CD4-positive, alpha-beta T cell treated with Interleukin-10 for 1 hour (primary cell): ENCODE results near the gene ITGB2.
"Not testable (repeated sequence)": the region's sequence is repeated elsewhere in the genome, so short reads cannot be mapped to it uniquely, and the experiment has no call there.

ENCODE experiments used
- DNase-seq: peaks from one replicate; pipeline ENCODE4 v3.0.0-alpha.2; 2020

ITGB2 gene

DNA sequence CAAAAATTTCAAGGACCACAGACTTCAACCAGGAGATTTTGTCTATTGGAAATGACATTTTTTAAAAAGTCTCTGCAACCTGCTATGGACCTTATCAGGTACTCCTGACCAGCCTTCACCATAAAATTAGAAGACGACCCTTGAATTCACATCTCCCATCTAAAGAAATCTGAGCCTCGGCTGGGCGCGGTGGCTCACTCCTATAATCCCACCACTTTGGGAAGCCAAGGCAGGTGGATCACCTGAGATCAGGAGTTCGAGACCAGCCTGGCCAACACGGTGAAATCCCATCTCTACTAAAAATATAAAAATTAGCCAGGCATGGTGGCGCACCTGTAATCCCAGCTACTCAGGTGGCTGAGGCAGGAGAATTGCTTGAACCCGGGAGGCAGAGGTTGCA, 41.5 kb downstream of the ITGB2 start:
- DNase-seq: not testable (repeated sequence)

GRCh38 chr21:44878053-44878982, 42.4 kb downstream of the ITGB2 start:
- no peak for DNase-seq

DNA sequence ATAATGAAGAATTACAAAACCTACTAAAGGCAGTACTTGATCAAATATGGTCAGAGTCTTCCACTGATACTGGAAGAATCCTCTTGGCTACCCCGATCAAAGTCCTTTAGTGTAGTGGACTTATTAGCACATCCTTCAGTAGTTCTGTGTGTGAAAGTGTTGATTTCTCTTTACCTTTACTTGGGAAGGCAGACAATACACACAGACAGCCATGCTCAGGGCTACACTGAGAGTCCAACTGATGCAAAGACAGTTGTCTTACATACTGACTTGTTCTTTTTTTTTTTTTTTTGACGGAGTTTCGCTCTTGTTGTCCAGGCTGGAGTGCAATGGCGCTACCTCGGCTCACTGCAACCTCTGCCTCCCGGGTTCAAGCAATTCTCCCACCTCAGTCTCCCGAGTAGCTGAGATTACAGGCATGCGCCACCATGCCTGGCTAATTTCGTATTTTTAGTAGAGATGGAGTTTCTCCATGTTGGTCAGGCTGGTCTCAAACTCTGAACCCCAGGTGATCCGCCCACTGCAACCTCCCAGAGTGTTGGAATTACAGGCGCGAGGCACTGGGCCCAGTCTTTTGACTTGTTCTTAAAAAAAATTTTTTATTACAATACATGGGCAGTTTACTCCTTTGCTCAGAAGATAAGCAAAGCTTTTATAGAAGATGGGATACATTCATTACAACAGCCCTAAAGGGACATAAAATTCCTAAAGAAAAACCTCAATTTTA, 43.7 kb downstream of the ITGB2 start:
- no peak for DNase-seq

DNA sequence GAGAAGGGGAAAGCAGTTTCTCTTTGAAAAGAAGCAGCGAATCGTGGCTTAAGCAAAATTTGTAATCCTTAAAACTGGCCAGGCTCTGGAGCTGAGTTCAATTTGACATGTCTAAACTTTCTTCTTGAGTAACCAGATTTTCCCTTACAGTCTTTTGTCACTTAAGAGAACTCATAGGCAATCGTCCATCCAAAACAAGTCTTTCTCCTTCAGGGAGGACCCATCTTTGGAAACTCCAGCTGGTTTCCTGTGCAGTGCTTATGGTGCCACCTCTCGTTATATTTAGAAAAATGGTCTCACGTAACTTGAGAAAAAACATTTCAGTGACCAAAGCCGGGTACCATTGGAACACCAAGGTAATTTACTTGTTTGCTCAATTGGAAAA, 45.4 kb downstream of the ITGB2 start:
- DNase-seq: no peak

DNA sequence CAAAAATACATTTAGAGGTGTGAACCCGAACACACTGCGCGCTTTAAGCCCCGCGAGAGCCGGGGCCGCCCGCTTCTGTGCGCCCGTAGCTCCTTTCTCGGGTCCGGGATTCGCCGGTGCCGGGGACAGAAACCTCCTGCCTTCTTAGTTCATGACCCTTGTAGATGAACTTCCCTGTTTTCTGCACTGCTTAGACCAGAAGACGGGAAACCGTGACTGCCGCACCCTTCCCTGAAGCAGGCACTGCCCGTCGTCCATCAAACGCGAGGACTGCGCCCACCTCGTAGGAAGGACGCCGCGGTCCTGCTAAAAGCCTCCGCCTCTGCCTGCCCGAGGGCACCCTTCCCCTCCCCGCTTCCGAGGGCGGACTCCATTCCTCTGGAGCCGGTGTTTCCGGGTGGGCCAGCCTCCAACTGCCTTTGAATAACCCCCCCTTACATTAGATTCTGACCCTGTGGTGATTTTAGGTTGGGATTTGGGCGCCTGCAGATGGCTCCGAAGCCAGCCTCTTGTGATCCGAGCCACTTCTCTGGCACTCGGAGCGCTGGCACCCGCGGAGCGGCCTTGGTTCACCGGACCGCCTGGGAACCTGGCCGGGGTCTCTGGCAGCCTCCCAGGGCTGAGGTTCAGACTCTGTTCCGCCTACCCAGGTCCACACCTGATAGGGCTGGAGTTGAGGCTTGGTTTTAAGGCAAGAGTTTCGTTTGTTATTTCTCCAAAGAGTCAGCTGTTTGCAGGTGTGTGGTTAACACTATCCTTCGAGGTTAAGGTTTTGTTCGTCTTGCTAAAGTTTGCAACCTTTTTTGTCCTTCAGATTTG, 46.0 kb downstream of the ITGB2 start:
- peak; percentile 50 for DNase-seq

DNA sequence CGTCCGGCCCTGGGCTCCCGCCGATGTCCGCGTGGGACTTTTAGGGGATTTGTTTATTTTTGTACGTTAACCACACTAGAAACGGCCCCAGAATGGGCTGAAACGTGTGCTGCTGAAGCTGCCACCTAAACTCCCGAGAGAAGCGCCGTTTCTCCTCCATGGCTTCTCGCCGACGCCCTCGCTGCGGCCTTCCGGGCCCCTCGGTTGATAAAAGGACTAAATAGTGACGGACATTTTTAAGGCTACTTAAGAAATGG, 46.5 kb downstream of the ITGB2 start:
- no peak for DNase-seq

DNA sequence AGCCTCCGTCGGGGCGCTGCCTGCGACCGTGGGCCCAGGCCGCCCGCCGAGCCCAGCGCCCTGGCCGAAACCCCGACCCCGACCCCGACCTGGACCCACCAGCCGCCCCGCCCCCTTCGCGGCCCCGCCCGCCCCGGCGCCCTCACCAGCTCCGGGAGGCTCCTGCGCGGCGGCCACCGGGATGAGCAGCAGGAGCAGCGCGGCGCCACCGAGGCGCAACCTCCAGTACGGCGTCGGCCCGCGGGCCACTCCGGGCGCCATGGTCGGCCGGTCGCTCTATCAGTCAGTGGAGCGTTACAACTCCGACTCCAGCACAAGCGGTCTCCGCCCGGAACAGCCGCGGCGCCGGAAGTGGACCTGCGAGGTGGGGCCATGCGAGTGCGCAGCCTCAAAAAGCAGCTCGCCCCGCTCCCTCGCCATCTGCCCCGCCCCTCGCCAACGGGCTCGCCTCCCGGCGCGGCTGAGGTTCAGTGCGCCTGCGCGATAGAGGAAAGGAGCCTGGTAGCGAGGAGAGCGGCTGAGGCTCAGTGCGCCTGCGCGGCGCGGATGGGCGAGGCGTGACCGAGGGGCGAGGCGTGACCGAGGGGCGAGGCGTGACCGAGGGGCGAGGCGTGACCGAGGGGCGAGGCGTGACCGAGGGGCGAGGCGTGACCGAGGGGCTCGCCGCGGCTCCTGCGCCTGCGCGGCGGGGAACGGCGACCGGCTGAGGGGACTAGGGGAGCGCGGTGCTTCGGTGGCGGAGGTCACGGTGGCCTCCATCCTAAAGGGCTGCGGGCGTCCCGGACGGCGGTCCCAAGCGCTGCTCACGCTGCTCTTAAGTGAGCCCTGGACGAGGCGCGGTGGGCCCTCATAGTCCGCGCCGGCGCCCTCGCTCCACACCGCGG, 47.1 kb downstream of the ITGB2 start, which contains the start of gene PTTG1IP:
Gene PTTG1IP, minus strand, starts transcription at position 335 of the 884 bp plus-strand sequence. Its CDS starts 74 bp downstream, at position 261.
- DNase-seq: peak; percentile 99

GRCh38 chr21:44872649-44873355, 47.9 kb downstream of the ITGB2 start:
- DNase-seq: no peak

GRCh38 chr21:44872323-44872648, 48.4 kb downstream of the ITGB2 start:
- DNase-seq: peak; percentile 15

DNA sequence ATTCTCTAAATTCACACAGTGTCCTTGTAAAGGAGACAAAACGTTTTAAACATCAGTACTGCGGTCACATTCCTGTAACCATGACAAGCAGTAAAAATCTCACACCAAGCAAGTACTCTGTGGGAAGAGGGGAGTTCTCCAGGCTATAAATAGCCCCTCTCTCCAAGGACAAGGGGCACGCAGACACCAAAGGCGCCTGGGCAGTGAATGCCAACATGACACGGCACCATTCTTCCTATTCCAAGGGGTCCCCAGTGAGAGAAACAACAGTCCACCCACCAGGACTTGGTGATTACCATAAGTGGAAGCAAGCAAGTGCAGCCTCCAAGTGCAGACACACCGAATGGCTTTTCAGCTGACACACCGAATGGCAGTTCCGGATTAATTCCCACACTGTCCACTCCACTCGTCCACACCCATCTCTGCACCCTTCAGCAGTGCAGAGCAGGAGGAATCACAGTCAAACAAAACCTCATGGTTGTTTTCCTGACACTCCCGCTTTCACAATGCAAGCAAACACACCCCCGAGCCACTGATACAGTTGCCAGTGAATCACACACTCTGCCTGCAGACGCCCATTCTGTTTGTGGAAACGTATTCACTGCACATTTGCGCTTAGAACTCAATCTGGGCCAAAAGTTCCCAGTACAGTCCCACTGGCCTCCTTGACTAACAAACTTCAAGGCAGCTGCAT, 49.0 kb downstream of the ITGB2 start:
- no peak for DNase-seq

DNA sequence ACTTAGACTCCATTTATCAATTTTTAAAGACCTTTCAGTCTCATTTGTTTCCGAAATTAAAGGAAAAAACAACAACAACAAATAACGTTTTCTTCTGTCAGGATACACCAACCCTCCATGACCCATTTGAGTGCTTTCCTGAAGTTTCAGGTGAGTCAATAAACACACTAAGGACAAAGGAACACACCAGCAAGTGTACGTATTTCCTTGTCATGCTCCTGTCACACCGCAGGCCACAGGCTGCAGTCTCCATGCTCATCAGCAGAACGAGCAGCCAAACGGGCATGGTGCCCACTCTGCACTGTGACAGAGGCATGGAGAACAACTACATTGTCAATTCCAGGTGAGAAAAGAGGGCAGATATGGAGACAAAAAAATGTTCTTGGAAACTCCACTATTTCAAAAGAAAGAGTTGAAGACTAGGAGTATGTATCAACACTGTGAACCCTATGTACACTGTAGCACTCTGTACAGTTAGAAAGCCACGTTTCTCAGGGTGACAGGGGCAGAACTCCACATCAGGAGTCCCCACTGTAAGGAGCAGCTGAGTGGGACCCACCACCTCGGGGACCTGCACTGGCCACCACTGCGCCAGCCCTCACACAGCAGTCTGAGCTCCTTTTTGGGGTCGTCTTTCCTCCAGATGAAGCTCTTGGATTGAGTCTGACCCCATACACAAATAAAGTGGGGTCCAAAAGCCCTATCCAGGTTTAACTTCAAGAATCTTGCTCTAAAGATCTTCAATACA, 49.8 kb downstream of the ITGB2 start:
- DNase-seq: peak; percentile 21

- DNase-seq: peak; percentile 44
Measured at GRCh38 chr21:44869781-44870747, 50.6 kb downstream of the ITGB2 start.

DNA sequence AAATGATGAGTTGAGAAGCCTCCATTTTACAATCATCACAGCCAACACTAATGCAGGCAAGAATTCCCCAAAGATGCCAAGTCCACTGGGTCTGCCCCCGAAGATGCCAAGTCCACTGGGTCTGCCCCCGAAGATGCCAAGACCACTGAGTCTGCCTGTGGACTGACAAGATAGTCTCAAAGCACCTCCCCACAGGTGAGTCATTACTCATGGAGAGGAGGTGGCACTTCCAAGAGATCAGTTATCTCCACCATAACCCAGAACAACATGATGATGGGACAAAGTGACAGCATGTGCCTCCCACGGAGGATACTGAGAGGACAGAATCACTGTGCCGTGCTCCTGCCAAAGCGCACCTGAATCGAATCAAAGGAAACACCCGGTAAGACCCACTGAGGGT, 52.0 kb downstream of the ITGB2 start:
- no peak for DNase-seq

- DNase-seq: peak; percentile 69
Measured at GRCh38 chr21:44867999-44868700, 52.5 kb downstream of the ITGB2 start.

GRCh38 chr21:44867464-44867863, 53.2 kb downstream of the ITGB2 start:
- DNase-seq: no peak

GRCh38 chr21:44866780-44867179, 53.9 kb downstream of the ITGB2 start:
- DNase-seq: no peak

DNA sequence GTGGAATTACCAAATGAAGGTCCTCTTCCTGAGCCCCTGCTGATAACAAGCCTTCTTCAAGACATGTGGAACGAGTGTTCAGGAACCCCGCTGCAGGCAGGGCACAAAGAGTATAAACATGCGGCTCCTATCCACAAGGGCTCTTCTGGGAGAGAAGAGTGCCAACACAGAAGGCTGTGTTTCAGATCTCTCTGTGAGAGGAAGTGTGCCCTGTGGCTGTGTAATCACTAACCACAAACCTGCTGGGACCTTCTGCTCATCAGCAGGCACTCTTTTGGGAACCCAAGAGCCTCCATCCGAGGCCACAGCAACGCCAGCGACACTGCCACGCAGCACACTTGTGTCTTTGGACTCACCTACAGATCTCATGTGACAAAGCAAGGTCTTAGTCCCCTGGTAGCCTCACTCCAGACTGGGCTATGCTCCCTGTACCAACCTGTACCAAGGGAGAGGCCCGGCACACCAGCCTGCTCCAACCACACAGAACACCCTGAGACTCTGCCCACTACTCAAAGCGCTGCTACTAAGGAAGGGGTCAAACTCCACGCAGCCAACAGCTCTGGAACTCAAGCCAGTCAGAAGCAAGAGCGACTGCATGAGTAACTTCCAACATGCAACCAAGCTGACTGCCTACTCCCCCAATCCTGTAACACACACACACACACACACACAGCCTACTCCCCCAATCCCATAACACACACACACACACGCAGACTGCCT, 55.0 kb downstream of the ITGB2 start:
- peak; percentile 43 for DNase-seq
